HFFc6 (cell line): ENCODE measurements around the gene NFIA. TPM values are rescaled to one million over a fixed set of nuclear protein-coding genes. Genes with fewer than 3 reads are reported as not detected.

ENCODE experiments used
- DNase-seq: peaks from one replicate; pipeline ENCODE4 v3.0.0-alpha.2; 2018
- H3K27ac Mint-ChIP-seq: 2 replicates; pipeline ENCODE4 v1.8.0; 2020; ENCODE audit warnings: mild to moderate bottlenecking, mixed read lengths
- H3K27me3 Mint-ChIP-seq: 2 replicates; pipeline ENCODE4 v1.8.0; 2021; ENCODE audit warnings: mild to moderate bottlenecking, moderate library complexity, mixed read lengths; ENCODE audit not compliant: insufficient read depth
- H3K36me3 Mint-ChIP-seq: 2 replicates; pipeline ENCODE4 v1.8.0; 2021; ENCODE audit warnings: low read depth, mixed read lengths
- H3K4me1 Mint-ChIP-seq: 2 replicates; pipeline ENCODE4 v1.8.0; 2020; ENCODE audit warnings: low read depth, mixed read lengths
- H3K4me3 Mint-ChIP-seq: 2 replicates; pipeline ENCODE4 v1.8.0; 2020; ENCODE audit warnings: mild to moderate bottlenecking, moderate library complexity, mixed read lengths
- H3K9me3 Mint-ChIP-seq: 2 replicates; pipeline ENCODE4 v1.8.0; 2020; ENCODE audit warnings: mild to moderate bottlenecking, mixed read lengths
- CTCF ChIP-seq: fragments of 200-600 bp; sonication (generic); IDR thresholded peaks from 2 replicates; pipeline ENCODE4 v1.5.0; 2021; ENCODE audit warnings: antibody characterized with exemption, mild to moderate bottlenecking
- total RNA-seq, 6 experiments: library from RNA; stranded (reverse); fragmentation: NEBNext Ultra II Directional; extraction: Animal tissue kit (Norgen Biotek cat#: 25700); gene quantifications; 2 replicates in 1 of 6; 3 replicates in 5 of 6; pipeline ENCODE4 v1.2.3, GENCODE V29; 2021

NFIA gene
- total RNA-seq, 6 experiments from 2014 or later = 8.5 to 11.3 (median 10.4) TPM

- DNase-seq = no peak
Observed at GRCh38 chr1:61149010-61149860, 66.9 kb downstream of the NFIA start.

GRCh38 chr1:61151565-61151964 is 69.2 kb downstream of the NFIA start:
- Mint-ChIP-seq H3K27me3 (peaks cover 4% of the 10 kb centered on the region), H3K9me3 (no peaks in the 10 kb centered on the region), H3K4me3 (no peak overlapping the region), H3K4me1 (peaks cover 32% of the 10 kb centered on the region), H3K36me3 (0 out of 2 replicates have a peak, but pooled peaks cover 3% of the 10 kb centered on the region), H3K27ac (no peak overlapping the region)
- DNase-seq = no peak
- TF ChIP-seq CTCF = no peak

More at GRCh38 chr1:61149010-61149860, 66.9 kb downstream of the NFIA start:
- Mint-ChIP-seq H3K9me3 (no peaks in the 10 kb centered on the region), H3K4me3 (no peak overlapping the region), H3K36me3 (0 out of 2 replicates have a peak, but pooled peaks cover 3% of the 10 kb centered on the region), H3K27ac (no peak overlapping the region; the same call in 1 of the 2 replicates), H3K27me3 (peaks cover 4% of the 10 kb centered on the region), H3K4me1 (peaks cover 31% of the 10 kb centered on the region)
- TF ChIP-seq CTCF = no peak

GRCh38 chr1:61152066-61152465 is 69.7 kb downstream of the NFIA start:
- no peak for DNase-seq
- Mint-ChIP-seq H3K4me1 (peaks cover 37% of the 10 kb centered on the region), H3K9me3 (no peaks in the 10 kb centered on the region), H3K36me3 (0 out of 2 replicates have a peak, but pooled peaks cover 3% of the 10 kb centered on the region), H3K27ac (no peak overlapping the region), H3K27me3 (peaks cover 4% of the 10 kb centered on the region), H3K4me3 (no peak overlapping the region)
- no peak for TF ChIP-seq CTCF

GRCh38 chr1:61152469-61153105 is 70.2 kb downstream of the NFIA start:
- TF ChIP-seq CTCF = no peak
- H3K27ac Mint-ChIP-seq = no peak overlapping the region
- H3K4me3 Mint-ChIP-seq = no peak overlapping the region
- peaks cover 4% of the 10 kb centered on the region for H3K27me3 Mint-ChIP-seq
- H3K4me1 Mint-ChIP-seq = peaks cover 43% of the 10 kb centered on the region
- H3K9me3 Mint-ChIP-seq = no peaks in the 10 kb centered on the region
- 0 out of 2 replicates have a peak, but pooled peaks cover 3% of the 10 kb centered on the region for H3K36me3 Mint-ChIP-seq
- no peak for DNase-seq

GRCh38 chr1:61156576-61157467 is 74.5 kb downstream of the NFIA start:
- no peaks in the 10 kb centered on the region for H3K9me3 Mint-ChIP-seq
- no peak for TF ChIP-seq CTCF
- peak overlapping the region; percentile 43 for H3K4me3 Mint-ChIP-seq
- no peaks in the 10 kb centered on the region for H3K36me3 Mint-ChIP-seq
- no peak for DNase-seq
- H3K27ac Mint-ChIP-seq = peak overlapping the region; percentile 67
- peaks cover 57% of the 10 kb centered on the region for H3K4me1 Mint-ChIP-seq
- no peaks in the 10 kb centered on the region; the same call in 1 of the 2 replicates for H3K27me3 Mint-ChIP-seq
